GM23248 (cell line): ENCODE measurements around the gene SCP2. TPM values are rescaled to one million over a fixed set of nuclear protein-coding genes. Genes with fewer than 3 reads are reported as not detected.
A peak's percentile ranks its signal among the peaks of the same experiment; 100 is the strongest.

Source experiments
- DNase-seq: peaks from one replicate; pipeline ENCODE4 v3.0.0-alpha.2; 2015
- H2AFZ ChIP-seq: fragments of 200-600 bp; sonication (generic); 2 replicates; pipeline ENCODE4 v1.6.1; 2016; ENCODE audit warnings: antibody characterized with exemption
- H3F3A ChIP-seq: fragments of 200-600 bp; sonication (generic); 2 replicates; pipeline ENCODE4 v1.6.1; 2016; ENCODE audit warnings: mild to moderate bottlenecking, antibody characterized with exemption, mixed run types; ENCODE audit not compliant: insufficient read depth
- H3K27ac ChIP-seq: fragments of 200-600 bp; sonication (generic); 2 replicates; pipeline ENCODE4 v1.5.1; 2016; ENCODE audit warnings: mild to moderate bottlenecking
- H3K27me3 ChIP-seq: fragments of 200-600 bp; sonication (generic); replicated peaks from 2 replicates; pipeline ENCODE4 v1.6.1; 2016; ENCODE audit warnings: mild to moderate bottlenecking; ENCODE audit not compliant: insufficient read depth
- H3K36me3 ChIP-seq: fragments of 200-600 bp; sonication (generic); 2 replicates; pipeline ENCODE4 v1.6.1; 2016; ENCODE audit warnings: low read depth, mild to moderate bottlenecking
- H3K4me1 ChIP-seq: fragments of 200-600 bp; sonication (generic); 2 replicates; pipeline ENCODE4 v1.6.1; 2016; ENCODE audit warnings: mild to moderate bottlenecking; ENCODE audit not compliant: insufficient read depth
- H3K4me2 ChIP-seq: fragments of 200-600 bp; sonication (generic); one replicate; pipeline ENCODE4 v1.6.1; 2016; ENCODE audit warnings: mild to moderate bottlenecking; ENCODE audit not compliant: unreplicated experiment
- H3K4me3 ChIP-seq: fragments of 200-600 bp; sonication (generic); 2 replicates; pipeline ENCODE4 v1.5.1; 2016; ENCODE audit warnings: mild to moderate bottlenecking
- H3K79me2 ChIP-seq: fragments of 200-600 bp; sonication (generic); 2 replicates; pipeline ENCODE4 v1.6.1; 2016; ENCODE audit warnings: mild to moderate bottlenecking; ENCODE audit not compliant: insufficient read depth
- H3K9ac ChIP-seq: fragments of 200-600 bp; sonication (generic); 2 replicates; pipeline ENCODE4 v1.6.1; 2016; ENCODE audit warnings: mild to moderate bottlenecking
- H3K9me2 ChIP-seq: fragments of 200-600 bp; sonication (generic); 2 replicates; pipeline ENCODE4 v1.6.1; 2016; ENCODE audit warnings: mixed run types, mild to moderate bottlenecking, moderate library complexity; ENCODE audit not compliant: insufficient read depth
- H3K9me3 ChIP-seq: fragments of 200-600 bp; sonication (generic); one replicate; pipeline ENCODE4 v1.6.1; 2017; ENCODE audit warnings: low read depth
- H4K20me1 ChIP-seq: fragments of 200-600 bp; sonication (generic); 2 replicates; pipeline ENCODE4 v1.6.0; 2016; ENCODE audit not compliant: insufficient read depth
- EZH2 ChIP-seq: fragments of 200-600 bp; sonication (generic); IDR thresholded peaks from 2 replicates; pipeline ENCODE4 v1.6.1; 2018; ENCODE audit warnings: antibody characterized with exemption, mild to moderate bottlenecking; ENCODE audit not compliant: insufficient read depth, poor library complexity, severe bottlenecking
- EZH2phosphoT487 ChIP-seq: fragments of 200-600 bp; sonication (generic); IDR thresholded peaks from 2 replicates; pipeline ENCODE4 v1.6.1; 2018; ENCODE audit warnings: antibody characterized with exemption, moderate library complexity, mild to moderate bottlenecking, low read depth; ENCODE audit not compliant: insufficient read depth
- WGBS, 2 experiments: methylation state at CpG; one replicate each; pipeline ENCODE4 v1.1.6; 2015 to 2017; ENCODE audit warnings: low lambda C conversion rate in 2 of 2, low coverage in 1 of 2; ENCODE audit errors: missing lambda C conversion rate in 2 of 2; 5-methylcytosine and 5-hydroxymethylcytosine counted together
- in situ Hi-C: fragments of 300-500 bp; cut with MboI; formaldehyde crosslinking; loops from 2 replicates; pipeline ENCODE4 v1.15.0; 2020
- polyA plus RNA-seq: library from polyadenylated mRNA; unstranded; fragments of >200 nt; fragmentation: Nextera tagmentation; extraction: Ambion mirVana; gene quantifications from 2 replicates; pipeline ENCODE4 v1.2.1, GENCODE V29; 2016
- total RNA-seq: library from RNA; depleted of rRNA; stranded (reverse); fragments of >200 nt; shearing (Covaris generic); gene quantifications from 2 replicates; pipeline ENCODE4 v1.2.3, GENCODE V29; 2014

The SCP2 gene
- total and polyA plus RNA-seq, 2 experiments from 2014 or later, result 209 to 257 TPM

GRCh38 chr1:53061123-53061858 is 134.2 kb downstream of the SCP2 start:
- in situ Hi-C loops, result no loop called here
- Histone ChIP-seq H2AFZ (peak overlapping the region; percentile 66), H3K27me3 (no peaks in the 10 kb centered on the region), H3K4me1 (peaks cover 33% of the 10 kb centered on the region), H3K27ac (peak overlapping the region; percentile 75), H3K9me3 (no peaks in the 10 kb centered on the region), H3K79me2 (no peaks in the 10 kb centered on the region), H3F3A (peaks cover 29% of the 10 kb centered on the region), H3K9me2 (no peaks in the 10 kb centered on the region), H3K4me2 (peak overlapping the region; percentile 85), H4K20me1 (no peaks in the 10 kb centered on the region), H3K36me3 (no peaks in the 10 kb centered on the region), H3K9ac (peak overlapping the region; percentile 79), H3K4me3 (peak overlapping the region; percentile 81)
- 19 to 20% methylated on average over 19 of the region's 19 CpGs for WGBS, 2 experiments
- TF ChIP-seq EZH2phosphoT487, result no peak
- DNase-seq, result peak; percentile 44

- Histone ChIP-seq H3K9ac (peak within 1 kb of the TSS; percentile 79), H3K4me2 (peak within 1 kb of the TSS; percentile 85), H3K9me2 (no peaks in the 10 kb centered on the region), H3K4me1 (peaks cover 28% of the 10 kb centered on the region), H3K79me2 (no peaks in the 10 kb centered on the region), H3K36me3 (no peaks in the 10 kb centered on the region), H3K4me3 (peak within 1 kb of the TSS; percentile 81), H3K27me3 (no peaks in the 10 kb centered on the region), H4K20me1 (no peaks in the 10 kb centered on the region), H3F3A (peaks cover 23% of the 10 kb centered on the region), H3K9me3 (no peaks in the 10 kb centered on the region), H2AFZ (peak within 1 kb of the TSS; percentile 66), H3K27ac (peak within 1 kb of the TSS; percentile 75)
- 2% methylated on average over 21 to 59 of the region's 73 CpGs for WGBS, 2 experiments
- in situ Hi-C loops, result no loop called here
- peak; percentile 75 for DNase-seq
- TF ChIP-seq EZH2phosphoT487 (no peak), EZH2 (no peak)
These were observed 135.0 kb downstream of the SCP2 start, which contains the start of gene PODN for GRCh38 chr1:53061859-53062707. Gene PODN (plus strand): TSS chr1:53062213. CDS start chr1:53069856, 7,643 bp downstream.

GRCh38 chr1:53062708-53063591 is 135.9 kb downstream of the SCP2 start:
- no peaks in the 10 kb centered on the region for H4K20me1 ChIP-seq
- no peaks in the 10 kb centered on the region for H3K9me2 ChIP-seq
- peak; percentile 45 for DNase-seq
- peak overlapping the region; percentile 85 for H3K4me2 ChIP-seq
- H3K36me3 ChIP-seq, result no peaks in the 10 kb centered on the region
- peak overlapping the region; percentile 66 for H2AFZ ChIP-seq
- no peaks in the 10 kb centered on the region for H3K79me2 ChIP-seq
- no peak for TF ChIP-seq EZH2
- no peak for TF ChIP-seq EZH2phosphoT487
- in situ Hi-C loops, result no loop called here
- no peaks in the 10 kb centered on the region for H3K9me3 ChIP-seq
- H3F3A ChIP-seq, result peaks cover 23% of the 10 kb centered on the region
- H3K4me1 ChIP-seq, result peaks cover 23% of the 10 kb centered on the region
- H3K4me3 ChIP-seq, result peak overlapping the region; percentile 81
- H3K9ac ChIP-seq, result peak overlapping the region; percentile 79
- H3K27me3 ChIP-seq, result no peaks in the 10 kb centered on the region
- WGBS, 2 experiments, result 16 to 22% methylated on average over 51 to 60 of the region's 61 CpGs
- H3K27ac ChIP-seq, result no peak overlapping the region
